Measurements from ENCODE around the gene HTR7. TPM values are rescaled to one million over a fixed set of nuclear protein-coding genes. Genes with fewer than 3 reads are reported as not detected.
"Not testable (repeated sequence)": the region's sequence is repeated elsewhere in the genome, so short reads cannot be mapped to it uniquely, and the experiment has no call there.

Gene HTR7
- total RNA-seq, 1 experiment from 2014 or later, result not detected

- Mint-ChIP-seq H3K4me3 (ENCODE audit: unreplicated experiment) (no peak overlapping the region), H3K27me3 (ENCODE audit: insufficient read depth, unreplicated experiment) (peaks cover 12% of the 10 kb centered on the region), H3K4me1 (ENCODE audit: low read depth, unreplicated experiment) (no peaks in the 10 kb centered on the region), H3K9me3 (ENCODE audit: unreplicated experiment) (no peaks in the 10 kb centered on the region), H3K27ac (ENCODE audit: unreplicated experiment) (no peak overlapping the region), H3K36me3 (ENCODE audit: insufficient read depth, unreplicated experiment) (no peaks in the 10 kb centered on the region)
- no peak for DNase-seq
- no peak for TF ChIP-seq CTCF (IDR thresholded peaks at IDR 0.05; ENCODE audit: insufficient read depth in 1 of 2, low read depth in 1 of 2, low read length in 1 of 2, severe bottlenecking in 1 of 2, unreplicated experiment in 1 of 2)
- BruUV-seq (replicated peaks), result no TSS peak
- no peaks in the 10 kb centered on the region for H3K9me3 ChIP-seq
- intact Hi-C loops (cut with micrococcal nuclease; ENCODE audit: unreplicated experiment), result no loop called here
- no peaks in the 10 kb centered on the region for H3K36me3 ChIP-seq (ENCODE audit: control insufficient read depth, insufficient read depth, low read length)
- ChIA-PET CTCF (no interaction called here), POLR2A (no interaction called here)
- H3K4me3 ChIP-seq (ENCODE audit: low read depth, low read length), result no peak overlapping the region
- no peaks in the 10 kb centered on the region for H3K4me1 ChIP-seq
- no peaks in the 10 kb centered on the region; the same call in 1 of the 2 replicates for H3K27me3 ChIP-seq (replicated peaks; ENCODE audit: control insufficient read depth, insufficient read depth, low read length)
Observed at GRCh38 chr10:90834326-90834725, 23.5 kb downstream of the HTR7 start.

GRCh38 chr10:90832111-90832510 lies 25.7 kb downstream of the HTR7 start:
- no peaks in the 10 kb centered on the region for H3K4me1 Mint-ChIP-seq (ENCODE audit: low read depth, unreplicated experiment)
- peaks cover 12% of the 10 kb centered on the region for H3K27me3 Mint-ChIP-seq (ENCODE audit: insufficient read depth, unreplicated experiment)
- no peaks in the 10 kb centered on the region for H3K36me3 Mint-ChIP-seq (ENCODE audit: insufficient read depth, unreplicated experiment)
- H3K4me3 Mint-ChIP-seq (ENCODE audit: unreplicated experiment), result no peak overlapping the region
- DNase-seq, result no peak
- CTCF ChIA-PET, result no interaction called here
- Histone ChIP-seq H3K4me1 (no peaks in the 10 kb centered on the region), H3K27me3 (replicated peaks; ENCODE audit: control insufficient read depth, insufficient read depth, low read length) (no peaks in the 10 kb centered on the region; the same call in 1 of the 2 replicates), H3K9me3 (no peaks in the 10 kb centered on the region), H3K4me3 (ENCODE audit: low read depth, low read length) (no peak overlapping the region), H3K36me3 (ENCODE audit: control insufficient read depth, insufficient read depth, low read length) (no peaks in the 10 kb centered on the region)
- no peak for TF ChIP-seq CTCF (IDR thresholded peaks at IDR 0.05; ENCODE audit: insufficient read depth in 1 of 2, low read depth in 1 of 2, low read length in 1 of 2, severe bottlenecking in 1 of 2, unreplicated experiment in 1 of 2)
- H3K9me3 Mint-ChIP-seq (ENCODE audit: unreplicated experiment), result peaks cover 4% of the 10 kb centered on the region
- POLR2A ChIA-PET, result no interaction called here
- H3K27ac Mint-ChIP-seq (ENCODE audit: unreplicated experiment), result no peak overlapping the region
- BruUV-seq (replicated peaks), result no TSS peak
- intact Hi-C loops (cut with micrococcal nuclease; ENCODE audit: unreplicated experiment), result no loop called here

GRCh38 chr10:90822508-90822907 lies 35.3 kb downstream of the HTR7 start:
- Histone ChIP-seq H3K4me3 (ENCODE audit: low read depth, low read length) (no peak overlapping the region), H3K9me3 (no peaks in the 10 kb centered on the region), H3K4me1 (no peaks in the 10 kb centered on the region), H3K36me3 (ENCODE audit: control insufficient read depth, insufficient read depth, low read length) (no peaks in the 10 kb centered on the region), H3K27me3 (replicated peaks; ENCODE audit: control insufficient read depth, insufficient read depth, low read length) (no peaks in the 10 kb centered on the region)
- no peaks in the 10 kb centered on the region for H3K36me3 Mint-ChIP-seq (ENCODE audit: insufficient read depth, unreplicated experiment)
- ChIA-PET POLR2A (no interaction called here), CTCF (no interaction called here)
- DNase-seq, result no peak
- TF ChIP-seq CTCF (IDR thresholded peaks at IDR 0.05; ENCODE audit: insufficient read depth in 1 of 2, low read depth in 1 of 2, low read length in 1 of 2, severe bottlenecking in 1 of 2, unreplicated experiment in 1 of 2), result no peak
- H3K9me3 Mint-ChIP-seq (ENCODE audit: unreplicated experiment), result peaks cover 15% of the 10 kb centered on the region
- intact Hi-C loops (cut with micrococcal nuclease; ENCODE audit: unreplicated experiment), result no loop called here
- H3K4me3 Mint-ChIP-seq (ENCODE audit: unreplicated experiment), result no peak overlapping the region
- H3K4me1 Mint-ChIP-seq (ENCODE audit: low read depth, unreplicated experiment), result no peaks in the 10 kb centered on the region
- no peak overlapping the region for H3K27ac Mint-ChIP-seq (ENCODE audit: unreplicated experiment)
- H3K27me3 Mint-ChIP-seq (ENCODE audit: insufficient read depth, unreplicated experiment), result peaks cover 13% of the 10 kb centered on the region
- BruUV-seq (replicated peaks), result no TSS peak

GRCh38 chr10:90821864-90822263 lies 36.0 kb downstream of the HTR7 start:
- DNase-seq; H3K4me3 Mint-ChIP-seq (ENCODE audit: unreplicated experiment); intact Hi-C loops (cut with micrococcal nuclease; ENCODE audit: unreplicated experiment); H3K27me3 ChIP-seq (replicated peaks; ENCODE audit: control insufficient read depth, insufficient read depth, low read length); H3K27me3 Mint-ChIP-seq (ENCODE audit: insufficient read depth, unreplicated experiment); BruUV-seq (replicated peaks); H3K9me3 ChIP-seq; CTCF ChIA-PET; H3K4me3 ChIP-seq (ENCODE audit: low read depth, low read length); H3K4me1 Mint-ChIP-seq (ENCODE audit: low read depth, unreplicated experiment); H3K36me3 ChIP-seq (ENCODE audit: control insufficient read depth, insufficient read depth, low read length); H3K36me3 Mint-ChIP-seq (ENCODE audit: insufficient read depth, unreplicated experiment); H3K4me1 ChIP-seq; POLR2A ChIA-PET; H3K9me3 Mint-ChIP-seq (ENCODE audit: unreplicated experiment); H3K27ac Mint-ChIP-seq (ENCODE audit: unreplicated experiment): not testable (repeated sequence)

Measured in Caco-2 (cell line).